Skeletal muscle tissue (tissue), 4 donors: ENCODE measurements around the gene CDC7. TPM values are rescaled to one million over a fixed set of nuclear protein-coding genes. Genes with fewer than 3 reads are reported as not detected.
A peak's percentile ranks its signal among the peaks of the same experiment; 100 is the strongest.
"Not testable (repeated sequence)": the region's sequence is repeated elsewhere in the genome, so short reads cannot be mapped to it uniquely, and the experiment has no call there.

Experiments used
- H3K27ac ChIP-seq: one replicate; pipeline ENCODE4 v1.7.0; 2013; ENCODE audit warnings: mild to moderate bottlenecking, low read depth, low read length, inconsistent platforms
- H3K27me3 ChIP-seq, 3 donors: one replicate each; pipeline ENCODE4 v1.7.0; 2013; ENCODE audit warnings: low read length in 3 of 3; ENCODE audit not compliant: control insufficient read depth in 3 of 3, insufficient read depth in 3 of 3
- H3K36me3 ChIP-seq, 3 donors: one replicate each; pipeline ENCODE4 v1.7.0; 2013; ENCODE audit warnings: low read length in 3 of 3; ENCODE audit not compliant: control insufficient read depth in 3 of 3, insufficient read depth in 3 of 3
- H3K4me1 ChIP-seq, 3 donors: one replicate each; pipeline ENCODE4 v1.7.0; 2013; ENCODE audit warnings: low read length in 3 of 3, mild to moderate bottlenecking in 3 of 3; ENCODE audit not compliant: control insufficient read depth in 3 of 3, insufficient read depth in 3 of 3
- H3K4me3 ChIP-seq, 3 donors: one replicate each; pipeline ENCODE4 v1.7.0; 2013; ENCODE audit warnings: low read length in 3 of 3
- H3K9ac ChIP-seq, 3 donors: one replicate each; pipeline ENCODE4 v1.7.0; 2013; ENCODE audit warnings: low read length in 3 of 3, mild to moderate bottlenecking in 3 of 3, moderate library complexity in 2 of 3, low read depth in 1 of 3
- H3K9me3 ChIP-seq, 3 donors: one replicate each; pipeline ENCODE4 v1.7.0; 2013; ENCODE audit warnings: low read length in 3 of 3; ENCODE audit not compliant: control insufficient read depth in 3 of 3
- total RNA-seq: library from RNA; depleted of rRNA; stranded (reverse); fragments of >200 nt; gene quantifications from one replicate; pipeline ENCODE4 v1.2.3, GENCODE V29; 2014
- donor health status: Osteomylitis.

CDC7 gene
- total RNA-seq, 1 donor from 2014 or later = 9.4 TPM

GRCh38 chr1:91507328-91507727 lies 6.7 kb downstream of the CDC7 start:
- no peaks in the 10 kb centered on the region for H3K4me1 ChIP-seq
- H3K27me3 ChIP-seq = no peaks in the 10 kb centered on the region
- H3K4me3 ChIP-seq = no peak overlapping the region
- no peak overlapping the region for H3K27ac ChIP-seq
- no peak overlapping the region for H3K9ac ChIP-seq
- H3K9me3 ChIP-seq = no peaks in the 10 kb centered on the region
- H3K36me3 ChIP-seq = no peaks in the 10 kb centered on the region

GRCh38 chr1:91510754-91511153 lies 10.1 kb downstream of the CDC7 start:
- Histone ChIP-seq H3K4me3 (no peak overlapping the region), H3K4me1 (no peaks in the 10 kb centered on the region), H3K36me3 (no peaks in the 10 kb centered on the region), H3K9me3 (no peaks in the 10 kb centered on the region), H3K27me3 (no peaks in the 10 kb centered on the region), H3K9ac (no peak overlapping the region), H3K27ac (no peak overlapping the region)

- H3K27ac ChIP-seq = no peak overlapping the region
- H3K9ac ChIP-seq = no peak overlapping the region
- no peak overlapping the region for H3K4me3 ChIP-seq
- no peaks in the 10 kb centered on the region for H3K27me3 ChIP-seq
- no peaks in the 10 kb centered on the region for H3K9me3 ChIP-seq
- no peaks in the 10 kb centered on the region for H3K4me1 ChIP-seq
- H3K36me3 ChIP-seq = no peaks in the 10 kb centered on the region
Measured at GRCh38 chr1:91511386-91511785, 10.7 kb downstream of the CDC7 start.

- no peaks in the 10 kb centered on the region for H3K36me3 ChIP-seq
Measured at GRCh38 chr1:91513160-91513559, 12.5 kb downstream of the CDC7 start.

GRCh38 chr1:91513706-91514105 lies 13.1 kb downstream of the CDC7 start:
- no peak overlapping the region for H3K27ac ChIP-seq
- no peak overlapping the region for H3K4me3 ChIP-seq
- H3K9ac ChIP-seq = peak overlapping the region in 1 of 3 donors; percentile 4
- no peaks in the 10 kb centered on the region for H3K9me3 ChIP-seq
- no peaks in the 10 kb centered on the region for H3K27me3 ChIP-seq
- no peaks in the 10 kb centered on the region for H3K4me1 ChIP-seq
- no peaks in the 10 kb centered on the region for H3K36me3 ChIP-seq

More at GRCh38 chr1:91513160-91513559, 12.5 kb downstream of the CDC7 start:
- no peak overlapping the region for H3K9ac ChIP-seq
- H3K9me3 ChIP-seq = no peaks in the 10 kb centered on the region
- no peak overlapping the region for H3K27ac ChIP-seq
- no peaks in the 10 kb centered on the region for H3K4me1 ChIP-seq
- no peak overlapping the region for H3K4me3 ChIP-seq
- H3K27me3 ChIP-seq = no peaks in the 10 kb centered on the region

GRCh38 chr1:91515994-91516393 lies 15.3 kb downstream of the CDC7 start:
- Histone ChIP-seq H3K9ac (no peak overlapping the region), H3K27me3 (no peaks in the 10 kb centered on the region), H3K4me3 (no peak overlapping the region), H3K4me1 (no peaks in the 10 kb centered on the region), H3K9me3 (no peaks in the 10 kb centered on the region), H3K27ac (no peak overlapping the region), H3K36me3 (no peaks in the 10 kb centered on the region)

- H3K4me3 ChIP-seq, H3K27ac ChIP-seq, H3K9ac ChIP-seq, H3K9me3 ChIP-seq, H3K4me1 ChIP-seq, H3K36me3 ChIP-seq, H3K27me3 ChIP-seq: not testable (repeated sequence)
Measured at GRCh38 chr1:91516605-91517004, 16.0 kb downstream of the CDC7 start.

GRCh38 chr1:91519167-91519566 lies 18.5 kb downstream of the CDC7 start:
- H3K27ac ChIP-seq, H3K36me3 ChIP-seq, H3K9ac ChIP-seq, H3K9me3 ChIP-seq, H3K4me3 ChIP-seq, H3K4me1 ChIP-seq, H3K27me3 ChIP-seq: not testable (repeated sequence)

GRCh38 chr1:91520942-91521507 lies 20.4 kb downstream of the CDC7 start:
- no peaks in the 10 kb centered on the region for H3K27me3 ChIP-seq
- H3K4me3 ChIP-seq = no peak overlapping the region
- no peak overlapping the region for H3K9ac ChIP-seq
- H3K36me3 ChIP-seq = no peaks in the 10 kb centered on the region
- no peaks in the 10 kb centered on the region for H3K4me1 ChIP-seq
- H3K27ac ChIP-seq = no peak overlapping the region
- H3K9me3 ChIP-seq = no peaks in the 10 kb centered on the region

- Histone ChIP-seq H3K27me3 (no peaks in the 10 kb centered on the region), H3K9me3 (no peaks in the 10 kb centered on the region), H3K36me3 (no peaks in the 10 kb centered on the region), H3K9ac (no peak overlapping the region), H3K4me3 (no peak overlapping the region), H3K27ac (no peak overlapping the region), H3K4me1 (no peaks in the 10 kb centered on the region)
Measured at GRCh38 chr1:91523482-91523881, 22.8 kb downstream of the CDC7 start.

- Histone ChIP-seq H3K4me3 (no peak overlapping the region), H3K9ac (no peak overlapping the region), H3K4me1 (no peaks in the 10 kb centered on the region), H3K27me3 (no peaks in the 10 kb centered on the region), H3K9me3 (no peaks in the 10 kb centered on the region), H3K27ac (no peak overlapping the region), H3K36me3 (no peaks in the 10 kb centered on the region)
Measured at GRCh38 chr1:91526496-91526895, 25.8 kb downstream of the CDC7 start.
